GM23338 (cell line): Measurements from ENCODE around the gene TBC1D14. TPM values are rescaled to one million over a fixed set of nuclear protein-coding genes. Genes with fewer than 3 reads are reported as not detected.

Source experiments
- ATAC-seq: fragments of 200-7000 bp; cut with Tn5 transposase; 3 replicates; pipeline ENCODE4 v1.9.1; 2020
- DNase-seq: peaks from one replicate; pipeline ENCODE4 v3.0.0-alpha.2; 2015; ENCODE audit warnings: low spot score
- H2AFZ ChIP-seq: fragments of 200-600 bp; sonication (generic); 2 replicates; pipeline ENCODE4 v1.8.0; 2016; ENCODE audit warnings: antibody characterized with exemption, mild to moderate bottlenecking, moderate library complexity
- H3F3A ChIP-seq: fragments of 200-600 bp; sonication (generic); replicated peaks from 2 replicates; pipeline ENCODE4 v1.8.0; 2017; ENCODE audit warnings: antibody characterized with exemption, mixed run types, low read depth
- H3K27ac ChIP-seq: fragments of 200-600 bp; sonication (generic); 2 replicates; pipeline ENCODE4 v1.6.1; 2016; ENCODE audit warnings: low read depth
- H3K27me3 ChIP-seq: fragments of 200-600 bp; sonication (generic); 2 replicates; pipeline ENCODE4 v1.8.0; 2016; ENCODE audit warnings: mild to moderate bottlenecking, mixed run types, moderate library complexity; ENCODE audit not compliant: insufficient read depth
- H3K36me3 ChIP-seq: fragments of 200-600 bp; sonication (generic); 2 replicates; pipeline ENCODE4 v1.8.0; 2016; ENCODE audit warnings: mild to moderate bottlenecking; ENCODE audit not compliant: insufficient read depth
- H3K4me1 ChIP-seq: fragments of 200-600 bp; sonication (generic); 2 replicates; pipeline ENCODE4 v1.8.0; 2016; ENCODE audit warnings: mild to moderate bottlenecking, moderate library complexity; ENCODE audit not compliant: insufficient read depth
- H3K4me2 ChIP-seq: fragments of 200-600 bp; sonication (generic); 2 replicates; pipeline ENCODE4 v1.7.1; 2017; ENCODE audit warnings: mixed run types
- H3K4me3 ChIP-seq: fragments of 200-600 bp; sonication (generic); 2 replicates; pipeline ENCODE4 v1.6.1; 2016; ENCODE audit warnings: mixed run types
- H3K79me2 ChIP-seq: fragments of 200-600 bp; sonication (generic); replicated peaks from 2 replicates; pipeline ENCODE4 v1.8.0; 2017; ENCODE audit warnings: mild to moderate bottlenecking; ENCODE audit not compliant: insufficient read depth
- H3K9me2 ChIP-seq: fragments of 200-600 bp; sonication (generic); 2 replicates; pipeline ENCODE4 v1.8.0; 2017; ENCODE audit not compliant: insufficient read depth
- H4K20me1 ChIP-seq: fragments of 200-600 bp; sonication (generic); replicated peaks from 2 replicates; pipeline ENCODE4 v1.8.0; 2017; ENCODE audit warnings: mild to moderate bottlenecking; ENCODE audit not compliant: insufficient read depth
- H3K27ac Mint-ChIP-seq: 2 replicates; pipeline ENCODE4 v1.8.0; 2020; ENCODE audit warnings: inconsistent platforms, mild to moderate bottlenecking, moderate library complexity, mixed read lengths
- H3K27me3 Mint-ChIP-seq: 3 replicates; pipeline ENCODE4 v1.8.0; 2022; ENCODE audit warnings: low read depth, mild to moderate bottlenecking, moderate library complexity, mixed read lengths, inconsistent platforms; ENCODE audit not compliant: insufficient read depth, poor library complexity
- H3K36me3 Mint-ChIP-seq: 3 replicates; pipeline ENCODE4 v1.8.0; 2021; ENCODE audit warnings: low read depth, mild to moderate bottlenecking, inconsistent platforms, moderate library complexity, mixed read lengths
- H3K4me1 Mint-ChIP-seq: 3 replicates; pipeline ENCODE4 v1.8.0; 2020; ENCODE audit warnings: mild to moderate bottlenecking, inconsistent platforms, mixed read lengths
- H3K4me3 Mint-ChIP-seq: 3 replicates; pipeline ENCODE4 v1.8.0; 2021; ENCODE audit warnings: moderate library complexity, mild to moderate bottlenecking, inconsistent platforms, mixed read lengths
- H3K9me3 Mint-ChIP-seq: 3 replicates; pipeline ENCODE4 v1.8.0; 2020; ENCODE audit warnings: moderate library complexity, mild to moderate bottlenecking, inconsistent platforms, mixed read lengths
- JUNB ChIP-seq: IDR thresholded peaks from one replicate; pipeline ENCODE4 v1.6.1; 2016; ENCODE audit warnings: antibody characterized with exemption; ENCODE audit not compliant: unreplicated experiment
- NANOG ChIP-seq: IDR thresholded peaks from 2 replicates; pipeline ENCODE4 v1.6.1; 2016; ENCODE audit warnings: antibody characterized with exemption, borderline replicate concordance
- REST ChIP-seq: IDR thresholded peaks from one replicate; pipeline ENCODE4 v1.6.1; 2018; ENCODE audit warnings: antibody characterized with exemption; ENCODE audit not compliant: unreplicated experiment
- STAT1 ChIP-seq: IDR thresholded peaks from one replicate; pipeline ENCODE4 v1.6.1; 2016; ENCODE audit warnings: antibody characterized with exemption; ENCODE audit not compliant: unreplicated experiment
- ZNF114 ChIP-seq: fragments of 250-450 bp; sonication (Bioruptor Pico); IDR thresholded peaks from 2 replicates; pipeline ENCODE4 v1.5.0; 2020; ENCODE audit warnings: mild to moderate bottlenecking, moderate library complexity
- ZNF331 ChIP-seq: fragments of 250-450 bp; sonication (Bioruptor Pico); IDR thresholded peaks from 2 replicates; pipeline ENCODE4 v1.5.0; 2020; ENCODE audit warnings: low read depth, mild to moderate bottlenecking, moderate library complexity
- polyA plus RNA-seq: library from polyadenylated mRNA; unstranded; fragments of >200 nt; fragmentation: Nextera tagmentation; extraction: Ambion mirVana; gene quantifications from 2 replicates; pipeline ENCODE4 v1.2.1, GENCODE V29; 2016
- total RNA-seq: library from RNA; depleted of rRNA; stranded (reverse); fragments of >200 nt; shearing (Covaris generic); gene quantifications from 2 replicates; pipeline ENCODE4 v1.2.3, GENCODE V29; 2014
- TF ChIP-seq, protein P1 (sequence below): IDR thresholded peaks from 2 replicates; pipeline ENCODE4 v1.6.1; 2016; ENCODE audit warnings: antibody characterized with exemption

Gene TBC1D14
- total and polyA plus RNA-seq, 2 experiments from 2014 or later = 18.2 to 59.7 TPM

DNA sequence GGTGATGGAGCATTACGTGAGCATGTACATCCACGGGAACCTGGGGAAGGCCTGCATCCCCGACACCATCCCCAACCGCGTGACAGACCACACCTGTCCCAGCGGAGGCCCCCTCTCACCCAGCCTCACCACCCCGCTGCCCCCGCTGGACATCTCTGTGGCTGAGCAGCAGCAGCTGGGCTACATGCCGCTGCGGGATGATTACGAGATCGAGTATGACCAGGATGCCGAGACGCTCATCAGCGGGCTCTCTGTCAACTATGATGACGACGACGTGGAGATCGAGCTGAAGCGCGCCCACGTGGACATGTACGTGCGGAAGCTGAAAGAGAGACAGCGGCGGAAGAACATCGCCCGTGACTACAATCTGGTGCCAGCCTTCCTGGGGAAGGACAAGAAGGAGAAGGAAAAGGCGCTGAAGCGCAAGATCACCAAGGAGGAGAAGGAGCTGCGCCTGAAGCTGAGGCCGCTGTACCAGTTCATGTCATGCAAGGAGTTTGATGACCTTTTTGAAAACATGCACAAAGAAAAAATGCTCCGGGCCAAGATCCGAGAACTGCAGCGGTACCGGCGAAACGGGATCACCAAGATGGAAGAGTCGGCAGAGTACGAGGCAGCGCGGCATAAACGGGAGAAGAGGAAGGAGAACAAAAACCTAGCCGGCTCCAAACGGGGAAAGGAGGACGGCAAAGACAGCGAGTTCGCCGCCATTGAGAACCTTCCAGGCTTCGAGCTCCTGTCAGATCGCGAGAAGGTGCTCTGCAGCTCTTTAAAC, 144.7 kb downstream of the TBC1D14 start (continued):
- TF ChIP-seq, protein P1, sequence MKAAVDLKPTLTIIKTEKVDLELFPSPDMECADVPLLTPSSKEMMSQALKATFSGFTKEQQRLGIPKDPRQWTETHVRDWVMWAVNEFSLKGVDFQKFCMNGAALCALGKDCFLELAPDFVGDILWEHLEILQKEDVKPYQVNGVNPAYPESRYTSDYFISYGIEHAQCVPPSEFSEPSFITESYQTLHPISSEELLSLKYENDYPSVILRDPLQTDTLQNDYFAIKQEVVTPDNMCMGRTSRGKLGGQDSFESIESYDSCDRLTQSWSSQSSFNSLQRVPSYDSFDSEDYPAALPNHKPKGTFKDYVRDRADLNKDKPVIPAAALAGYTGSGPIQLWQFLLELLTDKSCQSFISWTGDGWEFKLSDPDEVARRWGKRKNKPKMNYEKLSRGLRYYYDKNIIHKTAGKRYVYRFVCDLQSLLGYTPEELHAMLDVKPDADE = no peak
- no peak for TF ChIP-seq ZNF114 (CRISPR knock-in tag)

DNA sequence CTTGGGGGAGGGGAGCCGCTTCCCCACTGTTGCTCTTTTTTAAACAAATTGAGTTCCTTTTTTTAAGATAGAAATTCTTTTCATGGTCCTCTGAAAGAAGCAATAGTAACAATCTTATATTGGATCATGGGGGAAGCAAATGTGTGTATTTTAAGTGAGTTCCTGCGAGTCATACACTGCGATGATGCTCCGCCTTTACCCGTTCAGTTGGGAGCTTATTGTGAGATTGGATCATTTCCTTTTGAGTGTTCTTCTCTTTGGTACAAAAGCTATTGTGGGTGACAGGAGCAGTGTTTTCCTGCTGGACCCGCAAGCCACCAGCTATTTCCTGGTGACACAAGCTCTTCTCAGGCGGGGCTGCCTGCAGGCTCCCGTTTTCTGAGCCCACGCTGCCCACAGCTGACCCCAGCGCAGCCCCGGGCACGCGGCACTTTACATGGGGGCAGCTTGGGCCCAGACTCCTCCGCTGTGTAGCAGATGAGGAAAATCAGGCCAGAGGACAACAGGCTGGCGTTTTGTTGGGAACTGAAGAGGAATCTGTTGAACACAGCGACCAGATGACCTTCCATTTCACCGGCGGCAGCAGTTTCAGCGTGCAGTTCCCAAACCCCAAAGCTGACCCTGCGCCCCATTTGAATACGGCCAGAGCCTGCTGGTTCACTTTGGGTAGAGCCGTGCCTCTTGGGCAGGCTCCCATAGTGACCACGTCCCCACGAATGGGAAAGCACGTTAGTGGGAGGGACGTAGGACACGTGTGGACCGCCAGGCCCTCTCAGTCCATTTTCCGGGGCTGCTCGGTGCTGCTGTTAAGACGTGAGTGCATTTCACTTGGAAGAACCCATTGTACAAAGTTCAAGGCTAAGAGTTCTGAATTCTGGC, 145.7 kb downstream of the TBC1D14 start:
- no peaks in the 10 kb centered on the region for H3K9me2 ChIP-seq
- no peak overlapping the region for H3K27ac Mint-ChIP-seq
- peaks cover 9% of the 10 kb centered on the region; the same call in 1 of the 2 replicates for H3F3A ChIP-seq
- H3K9me3 Mint-ChIP-seq = no peaks in the 10 kb centered on the region
- ATAC-seq (no peak), DNase-seq (no peak)
- TF ChIP-seq REST = no peak
- no peak for TF ChIP-seq NANOG
- TF ChIP-seq STAT1 = no peak
- no peak for TF ChIP-seq ZNF331 (CRISPR knock-in tag)
- TF ChIP-seq JUNB = no peak
- H3K79me2 ChIP-seq = 0 out of 2 replicates have a peak, but pooled peaks cover 4% of the 10 kb centered on the region
- no peak overlapping the region for H3K4me2 ChIP-seq
- peaks cover 19% of the 10 kb centered on the region for H3K36me3 Mint-ChIP-seq
- no peak overlapping the region for H3K4me3 Mint-ChIP-seq
- no peak overlapping the region for H2AFZ ChIP-seq
- H3K36me3 ChIP-seq = peaks cover 8% of the 10 kb centered on the region
- no peak overlapping the region for H3K27ac ChIP-seq
- H3K4me3 ChIP-seq = no peak overlapping the region
- peaks cover 27% of the 10 kb centered on the region; the same call in 1 of the 2 replicates for H4K20me1 ChIP-seq
- peaks cover 13% of the 10 kb centered on the region for H3K4me1 Mint-ChIP-seq
- H3K27me3 ChIP-seq = no peaks in the 10 kb centered on the region
- H3K4me1 ChIP-seq = no peaks in the 10 kb centered on the region
- H3K27me3 Mint-ChIP-seq = no peaks in the 10 kb centered on the region
